ENCODE measurements around the gene HUWE1. TPM values are rescaled to one million over a fixed set of nuclear protein-coding genes. Genes with fewer than 3 reads are reported as not detected.

Gene HUWE1
- total and polyA plus RNA-seq, 2 of the 13 experiments (the other 11 are each of a cell fraction or from before 2014, with no cell fraction given), result 63.2 to 68.1 TPM

DNA sequence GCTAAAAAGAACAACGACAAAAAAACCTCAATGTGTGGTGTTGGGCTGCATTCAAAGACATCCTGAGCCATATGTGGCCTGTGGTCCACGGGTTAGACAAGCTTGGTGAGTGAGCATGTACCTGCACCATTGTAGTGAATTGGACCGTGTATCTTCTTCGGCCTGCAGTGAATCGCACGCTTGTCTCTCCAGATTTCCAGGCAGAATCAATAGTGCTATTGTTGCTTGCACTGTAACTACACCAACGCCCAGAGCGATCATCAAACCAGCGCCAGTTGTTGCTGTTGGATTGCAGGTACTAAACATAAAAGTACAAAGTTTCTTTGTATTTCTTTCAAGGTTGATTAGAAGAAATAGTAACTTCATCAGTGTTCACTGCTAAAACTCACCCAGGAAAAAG, 101.6 kb downstream of the HUWE1 start:
- Histone ChIP-seq H3K9me3 (ENCODE audit: low read length) (no peaks in the 10 kb centered on the region), H4K20me1 (ENCODE audit: insufficient read depth, low read length) (no peaks in the 10 kb centered on the region), H3K36me3 (replicated peaks in 1 of 2; ENCODE audit: control insufficient read depth in 1 of 2, insufficient read depth in 2 of 2, low read length in 2 of 2) (peaks cover 2 to 67% of the 10 kb centered on the region in 2 experiments), H2AFZ (ENCODE audit: low read length) (no peak overlapping the region), H3K4me3 (replicated peaks in 1 of 3; ENCODE audit: insufficient read depth in 1 of 3, low read depth in 2 of 3, low read length in 3 of 3) (no peak overlapping the region), H3K79me2 (ENCODE audit: insufficient read depth, low read length) (no peaks in the 10 kb centered on the region), H3K4me1 (ENCODE audit: insufficient read depth, low read length) (no peaks in the 10 kb centered on the region), H3K9ac (ENCODE audit: insufficient read depth, low read depth, low read length) (no peak overlapping the region), H3K27me3 (ENCODE audit: control insufficient read depth in 1 of 2, insufficient read depth in 2 of 2, low read length in 2 of 2) (no peaks in the 10 kb centered on the region), H3K4me2 (ENCODE audit: low read depth, low read length) (no peak overlapping the region), H3K27ac (ENCODE audit: extremely low read length, insufficient read depth, low read length) (no peak overlapping the region)
- in situ Hi-C loops (cut with HindIII; ENCODE audit: extremely low pct_ligation_motif_present, low pct_unique_long_range_greater_than_20kb), result no loop called here
- no peak for FAIRE-seq
- CTCF ChIA-PET (ENCODE audit: low intra/inter-chr PET ratio, low total read pairs), result no interaction called here
- BruUV-seq (replicated peaks), result no TSS peak
- intact Hi-C loops (cut with micrococcal nuclease; ENCODE audit: unreplicated experiment), result no loop called here
- 100% methylated on average over 7 of the region's 9 CpGs for WGBS (ENCODE audit: low lambda C conversion rate)
- no peak for ATAC-seq
- no peak for DNase-seq (ENCODE audit: low spot score)
- POLR2A ChIA-PET, result no interaction called here
- no peak for TF ChIP-seq ZNF605 (CRISPR knock-in tag; IDR thresholded peaks at IDR 0.05)
- TF ChIP-seq PHF5A (CRISPR knock-in tag; IDR thresholded peaks at IDR 0.05; ENCODE audit: low read depth, unreplicated experiment), result no peak
- TF ChIP-seq ZNF441 (CRISPR knock-in tag; IDR thresholded peaks at IDR 0.05; ENCODE audit: borderline replicate concordance), result no peak
- no peak for TF ChIP-seq ZNF761 (CRISPR knock-in tag; conservative IDR thresholded peaks at IDR 0.05)
- no peak for TF ChIP-seq MLX (CRISPR knock-in tag; IDR thresholded peaks at IDR 0.05)
- TF ChIP-seq ZNF484 (CRISPR knock-in tag; IDR thresholded peaks at IDR 0.05; ENCODE audit: borderline replicate concordance, low read depth), result no peak
- TF ChIP-seq SNAPC4 (CRISPR knock-in tag; IDR thresholded peaks at IDR 0.05), result no peak
- TF ChIP-seq, protein P1, sequence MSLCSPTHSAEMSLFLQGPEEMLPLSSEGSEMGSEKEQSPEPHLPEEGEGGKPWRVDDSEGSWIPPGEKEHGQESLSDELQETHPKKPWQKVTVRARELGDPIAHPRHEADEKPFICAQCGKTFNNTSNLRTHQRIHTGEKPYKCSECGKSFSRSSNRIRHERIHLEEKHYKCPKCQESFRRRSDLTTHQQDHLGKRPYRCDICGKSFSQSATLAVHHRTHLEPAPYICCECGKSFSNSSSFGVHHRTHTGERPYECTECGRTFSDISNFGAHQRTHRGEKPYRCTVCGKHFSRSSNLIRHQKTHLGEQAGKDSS (CRISPR knock-in tag; IDR thresholded peaks at IDR 0.05; ENCODE audit: borderline replicate concordance, low read depth), result no peak
- TF ChIP-seq SNAPC5 (CRISPR knock-in tag; IDR thresholded peaks at IDR 0.05; ENCODE audit: borderline replicate concordance), result no peak
- no peak for TF ChIP-seq AFF4 (CRISPR knock-in tag; IDR thresholded peaks at IDR 0.05)
- no peak for TF ChIP-seq FOXC1 (CRISPR knock-in tag; IDR thresholded peaks at IDR 0.05; ENCODE audit: borderline replicate concordance)
- TF ChIP-seq ZNF564 (CRISPR knock-in tag; IDR thresholded peaks at IDR 0.05), result no peak
